ENCODE results near the gene LRP1B.
"Not testable (repeated sequence)": the region's sequence is repeated elsewhere in the genome, so short reads cannot be mapped to it uniquely, and the experiment has no call there.

Gene LRP1B

GRCh38 chr2:141306368-141306767 lies 824.4 kb downstream of the LRP1B start:
- no peak for DNase-seq (ENCODE audit: low spot score)

- no peak for DNase-seq (ENCODE audit: low spot score)
These were observed 829.3 kb downstream of the LRP1B start for GRCh38 chr2:141301551-141301950.

- no peak for DNase-seq (ENCODE audit: low spot score)
These were observed 850.8 kb downstream of the LRP1B start for GRCh38 chr2:141280037-141280436.

GRCh38 chr2:141271346-141271745 lies 859.5 kb downstream of the LRP1B start:
- DNase-seq (ENCODE audit: low spot score), result no peak

GRCh38 chr2:141264848-141265247 lies 866.0 kb downstream of the LRP1B start:
- DNase-seq (ENCODE audit: low spot score), result no peak

- no peak for DNase-seq (ENCODE audit: low spot score)
These were observed 869.9 kb downstream of the LRP1B start for GRCh38 chr2:141260911-141261310.

GRCh38 chr2:141259683-141260082 lies 871.1 kb downstream of the LRP1B start:
- no peak for DNase-seq (ENCODE audit: low spot score)

GRCh38 chr2:141242008-141242407 lies 888.8 kb downstream of the LRP1B start:
- DNase-seq (ENCODE audit: low spot score), result no peak

- DNase-seq (ENCODE audit: low spot score), result no peak
These were observed 904.3 kb downstream of the LRP1B start for GRCh38 chr2:141226560-141226959.

GRCh38 chr2:141207036-141207385 lies 923.8 kb downstream of the LRP1B start:
- DNase-seq (ENCODE audit: low spot score), result no peak

GRCh38 chr2:141201016-141201565 lies 929.7 kb downstream of the LRP1B start:
- no peak for DNase-seq (ENCODE audit: low spot score)

- no peak for DNase-seq (ENCODE audit: low spot score)
These were observed 930.6 kb downstream of the LRP1B start for GRCh38 chr2:141200191-141200590.

GRCh38 chr2:141199711-141200110 lies 931.1 kb downstream of the LRP1B start:
- DNase-seq (ENCODE audit: low spot score), result no peak

- no peak for DNase-seq (ENCODE audit: low spot score)
These were observed 935.7 kb downstream of the LRP1B start for GRCh38 chr2:141195087-141195486.

- DNase-seq (ENCODE audit: low spot score), result no peak
These were observed 943.8 kb downstream of the LRP1B start for GRCh38 chr2:141187075-141187439.

- DNase-seq (ENCODE audit: low spot score), result no peak
These were observed 944.3 kb downstream of the LRP1B start for GRCh38 chr2:141186413-141187074.

- DNase-seq (ENCODE audit: low spot score), result no peak
These were observed 948.6 kb downstream of the LRP1B start for GRCh38 chr2:141182246-141182645.

- not testable (repeated sequence) for DNase-seq (ENCODE audit: low spot score)
These were observed 961.7 kb downstream of the LRP1B start for GRCh38 chr2:141169117-141169516.

- DNase-seq (ENCODE audit: low spot score), result no peak
These were observed 968.5 kb downstream of the LRP1B start for GRCh38 chr2:141162314-141162713.

GRCh38 chr2:141151611-141152286 lies 979.1 kb downstream of the LRP1B start:
- DNase-seq (ENCODE audit: low spot score), result no peak

- no peak for DNase-seq (ENCODE audit: low spot score)
These were observed 988.8 kb downstream of the LRP1B start for GRCh38 chr2:141142025-141142424.

GRCh38 chr2:141137122-141137693 lies 993.6 kb downstream of the LRP1B start:
- no peak for DNase-seq (ENCODE audit: low spot score)

GRCh38 chr2:141133883-141134282 lies 996.9 kb downstream of the LRP1B start:
- DNase-seq (ENCODE audit: low spot score), result no peak
